HG03097 (cell line): Measurements from ENCODE around the gene SLC9A9.

Source experiments
- ATAC-seq: cut with Tn5 transposase; IDR thresholded peaks from one replicate; pipeline ENCODE4 v1.9.1; 2021; ENCODE audit not compliant: unreplicated experiment, low FRiP score

The SLC9A9 gene

GRCh38 chr3:143273975-143274690, 574.1 kb downstream of the SLC9A9 start:
- ATAC-seq = no peak

- ATAC-seq = no peak
Observed at GRCh38 chr3:143271136-143271535, 577.1 kb downstream of the SLC9A9 start.

GRCh38 chr3:143269741-143270140, 578.5 kb downstream of the SLC9A9 start:
- ATAC-seq = no peak

- no peak for ATAC-seq
Observed at GRCh38 chr3:143267989-143268388, 580.3 kb downstream of the SLC9A9 start.

- ATAC-seq = peak; percentile 74
Observed at GRCh38 chr3:143266927-143267326, 581.3 kb downstream of the SLC9A9 start.

GRCh38 chr3:143266511-143266910, 581.8 kb downstream of the SLC9A9 start:
- ATAC-seq = no peak

- ATAC-seq = no peak
Observed at GRCh38 chr3:143265501-143266070, 582.7 kb downstream of the SLC9A9 start.

GRCh38 chr3:143263852-143264513, 584.3 kb downstream of the SLC9A9 start:
- ATAC-seq = no peak

- ATAC-seq = no peak
Observed at GRCh38 chr3:143261848-143262247, 586.4 kb downstream of the SLC9A9 start.

- ATAC-seq = no peak
Observed at GRCh38 chr3:143258692-143259091, 589.6 kb downstream of the SLC9A9 start.

GRCh38 chr3:143256416-143256815, 591.9 kb downstream of the SLC9A9 start:
- no peak for ATAC-seq

- no peak for ATAC-seq
Observed at GRCh38 chr3:143255739-143256138, 592.5 kb downstream of the SLC9A9 start.

GRCh38 chr3:143252931-143253330, 595.3 kb downstream of the SLC9A9 start:
- ATAC-seq = no peak

- no peak for ATAC-seq
Observed at GRCh38 chr3:143249014-143249413, 599.3 kb downstream of the SLC9A9 start.

GRCh38 chr3:143247073-143247472, 601.2 kb downstream of the SLC9A9 start:
- ATAC-seq = no peak

- no peak for ATAC-seq
Observed at GRCh38 chr3:143245692-143246091, 602.6 kb downstream of the SLC9A9 start.

- ATAC-seq = no peak
Observed at GRCh38 chr3:143244516-143245063, 603.7 kb downstream of the SLC9A9 start.

- ATAC-seq = no peak
Observed at GRCh38 chr3:143243686-143244085, 604.6 kb downstream of the SLC9A9 start.

GRCh38 chr3:143242691-143243090, 605.6 kb downstream of the SLC9A9 start:
- ATAC-seq = no peak

GRCh38 chr3:143242101-143242500, 606.2 kb downstream of the SLC9A9 start:
- ATAC-seq = no peak

GRCh38 chr3:143241481-143241951, 606.8 kb downstream of the SLC9A9 start:
- no peak for ATAC-seq
